Thoracic aorta (tissue), 2 donors: ENCODE measurements around the gene STK32C. TPM values are rescaled to one million over a fixed set of nuclear protein-coding genes. Genes with fewer than 3 reads are reported as not detected.

Experiments used
- ATAC-seq: fragments of 150-250 bp; one replicate; pipeline ENCODE4 v1.8.0; 2017; ENCODE audit warnings: low read depth; ENCODE audit not compliant: insufficient number of reproducible peaks, low FRiP score
- DNase-seq: peaks from one replicate; pipeline ENCODE4 v3.0.0-alpha.2; 2020; ENCODE audit warnings: low spot score
- H3K27ac ChIP-seq, 2 donors: fragments of 200-600 bp; sonication (generic); 1 replicate in 1 of 2; 2 replicates in 1 of 2; pipeline ENCODE4 v1.5.1; 2016; ENCODE audit warnings: mild to moderate bottlenecking in 2 of 2, moderate library complexity in 2 of 2
- H3K27me3 ChIP-seq: fragments of 200-600 bp; sonication (generic); replicated peaks from 2 replicates; pipeline ENCODE4 v1.6.0; 2016; ENCODE audit warnings: mild to moderate bottlenecking; ENCODE audit not compliant: insufficient read depth
- H3K36me3 ChIP-seq: fragments of 200-600 bp; sonication (generic); one replicate; pipeline ENCODE4 v1.5.1; 2016
- H3K4me1 ChIP-seq, 2 donors: fragments of 200-600 bp; sonication (generic); 1 replicate in 1 of 2; 2 replicates in 1 of 2; pipeline versions ENCODE4 v1.5.1 to v1.6.0; 2016; ENCODE audit warnings: low read depth in 2 of 2, mild to moderate bottlenecking in 1 of 2; ENCODE audit not compliant: control insufficient read depth in 1 of 2
- H3K4me3 ChIP-seq: fragments of 200-600 bp; sonication (generic); 2 replicates; pipeline ENCODE4 v1.5.1; 2016; ENCODE audit warnings: mild to moderate bottlenecking
- H3K9me3 ChIP-seq: fragments of 200-600 bp; sonication (generic); 2 replicates; pipeline ENCODE4 v1.5.1; 2016
- CTCF ChIP-seq: fragments of 200-600 bp; sonication (generic); IDR thresholded peaks from one replicate; pipeline ENCODE4 v1.5.1; 2019; ENCODE audit warnings: antibody characterized with exemption
- total RNA-seq, 2 donors: library from RNA; depleted of rRNA; stranded (reverse); fragments of >200 nt; gene quantifications; one replicate each; pipeline versions ENCODE4 v1.1.0 to v1.2.3, GENCODE V29; 2016

STK32C gene
- total RNA-seq, 2 donors from 2014 or later: 1.1 to 4.2 TPM

- no peak for ATAC-seq
- no peak overlapping the region for H3K27ac ChIP-seq
- H3K4me1 ChIP-seq: no peaks in the 10 kb centered on the region
- no peaks in the 10 kb centered on the region for H3K9me3 ChIP-seq
- DNase-seq: no peak
- H3K36me3 ChIP-seq: no peaks in the 10 kb centered on the region
- no peak overlapping the region for H3K4me3 ChIP-seq
- TF ChIP-seq CTCF: no peak
- H3K27me3 ChIP-seq: no peaks in the 10 kb centered on the region
Observed at GRCh38 chr10:132300582-132300981, 7.2 kb downstream of the STK32C start.

- DNase-seq: no peak
- no peaks in the 10 kb centered on the region for H3K9me3 ChIP-seq
Observed at GRCh38 chr10:132299371-132300336, 8.1 kb downstream of the STK32C start.

GRCh38 chr10:132298038-132298881 is 9.5 kb downstream of the STK32C start:
- Histone ChIP-seq H3K36me3 (no peaks in the 10 kb centered on the region), H3K4me3 (no peak overlapping the region), H3K27me3 (no peaks in the 10 kb centered on the region), H3K4me1 (no peaks in the 10 kb centered on the region), H3K9me3 (no peaks in the 10 kb centered on the region), H3K27ac (no peak overlapping the region)
- DNase-seq (no peak), ATAC-seq (no peak)
- TF ChIP-seq CTCF: no peak

More at GRCh38 chr10:132299371-132300336, 8.1 kb downstream of the STK32C start:
- H3K4me1 ChIP-seq: no peaks in the 10 kb centered on the region
- no peak overlapping the region for H3K4me3 ChIP-seq
- no peaks in the 10 kb centered on the region for H3K27me3 ChIP-seq
- TF ChIP-seq CTCF: no peak
- no peak overlapping the region for H3K27ac ChIP-seq
- no peak for ATAC-seq
- H3K36me3 ChIP-seq: no peaks in the 10 kb centered on the region

- DNase-seq: no peak
- H3K36me3 ChIP-seq: no peaks in the 10 kb centered on the region
Observed at GRCh38 chr10:132297526-132297925, 10.2 kb downstream of the STK32C start.

More at GRCh38 chr10:132297526-132297925, 10.2 kb downstream of the STK32C start:
- Histone ChIP-seq H3K27me3 (no peaks in the 10 kb centered on the region), H3K9me3 (no peaks in the 10 kb centered on the region), H3K4me1 (no peaks in the 10 kb centered on the region), H3K4me3 (no peak overlapping the region), H3K27ac (no peak overlapping the region)
- no peak for ATAC-seq
- TF ChIP-seq CTCF: no peak
